ENCODE results near the gene PLAC1.

GRCh38 chrX:134682081-134682480, 23.8 kb upstream of the PLAC1 start:
- TF ChIP-seq TAF1 (IDR thresholded peaks at IDR 0.05; ENCODE audit: low read depth) (no peak), CEBPB (IDR thresholded peaks at IDR 0.05) (no peak), FOXM1 (IDR thresholded peaks at IDR 0.05; ENCODE audit: borderline replicate concordance, low read depth) (no peak), EP300 (IDR thresholded peaks at IDR 0.05; ENCODE audit: borderline replicate concordance) (no peak), RAD21 (IDR thresholded peaks at IDR 0.05; ENCODE audit: low read depth) (no peak), TCF12 (IDR thresholded peaks at IDR 0.05; ENCODE audit: low read depth) (no peak), TEAD4 (IDR thresholded peaks at IDR 0.05) (no peak), YY1 (IDR thresholded peaks at IDR 0.05; ENCODE audit: low read depth) (no peak)
- TF ChIP-seq, protein P1, sequence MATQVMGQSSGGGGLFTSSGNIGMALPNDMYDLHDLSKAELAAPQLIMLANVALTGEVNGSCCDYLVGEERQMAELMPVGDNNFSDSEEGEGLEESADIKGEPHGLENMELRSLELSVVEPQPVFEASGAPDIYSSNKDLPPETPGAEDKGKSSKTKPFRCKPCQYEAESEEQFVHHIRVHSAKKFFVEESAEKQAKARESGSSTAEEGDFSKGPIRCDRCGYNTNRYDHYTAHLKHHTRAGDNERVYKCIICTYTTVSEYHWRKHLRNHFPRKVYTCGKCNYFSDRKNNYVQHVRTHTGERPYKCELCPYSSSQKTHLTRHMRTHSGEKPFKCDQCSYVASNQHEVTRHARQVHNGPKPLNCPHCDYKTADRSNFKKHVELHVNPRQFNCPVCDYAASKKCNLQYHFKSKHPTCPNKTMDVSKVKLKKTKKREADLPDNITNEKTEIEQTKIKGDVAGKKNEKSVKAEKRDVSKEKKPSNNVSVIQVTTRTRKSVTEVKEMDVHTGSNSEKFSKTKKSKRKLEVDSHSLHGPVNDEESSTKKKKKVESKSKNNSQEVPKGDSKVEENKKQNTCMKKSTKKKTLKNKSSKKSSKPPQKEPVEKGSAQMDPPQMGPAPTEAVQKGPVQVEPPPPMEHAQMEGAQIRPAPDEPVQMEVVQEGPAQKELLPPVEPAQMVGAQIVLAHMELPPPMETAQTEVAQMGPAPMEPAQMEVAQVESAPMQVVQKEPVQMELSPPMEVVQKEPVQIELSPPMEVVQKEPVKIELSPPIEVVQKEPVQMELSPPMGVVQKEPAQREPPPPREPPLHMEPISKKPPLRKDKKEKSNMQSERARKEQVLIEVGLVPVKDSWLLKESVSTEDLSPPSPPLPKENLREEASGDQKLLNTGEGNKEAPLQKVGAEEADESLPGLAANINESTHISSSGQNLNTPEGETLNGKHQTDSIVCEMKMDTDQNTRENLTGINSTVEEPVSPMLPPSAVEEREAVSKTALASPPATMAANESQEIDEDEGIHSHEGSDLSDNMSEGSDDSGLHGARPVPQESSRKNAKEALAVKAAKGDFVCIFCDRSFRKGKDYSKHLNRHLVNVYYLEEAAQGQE (IDR thresholded peaks at IDR 0.05; ENCODE audit: low read depth), result no peak
- TF ChIP-seq, protein P2, sequence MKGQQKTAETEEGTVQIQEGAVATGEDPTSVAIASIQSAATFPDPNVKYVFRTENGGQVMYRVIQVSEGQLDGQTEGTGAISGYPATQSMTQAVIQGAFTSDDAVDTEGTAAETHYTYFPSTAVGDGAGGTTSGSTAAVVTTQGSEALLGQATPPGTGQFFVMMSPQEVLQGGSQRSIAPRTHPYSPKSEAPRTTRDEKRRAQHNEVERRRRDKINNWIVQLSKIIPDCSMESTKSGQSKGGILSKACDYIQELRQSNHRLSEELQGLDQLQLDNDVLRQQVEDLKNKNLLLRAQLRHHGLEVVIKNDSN (IDR thresholded peaks at IDR 0.05), result no peak

All from Ishikawa (cell line).